NCI-H2171 treated with DMSO at 0.1 percent for 48 hours (cell line): ENCODE data around the gene NCAPD3.
"Not testable (repeated sequence)": the region's sequence is repeated elsewhere in the genome, so short reads cannot be mapped to it uniquely, and the experiment has no call there.

Experiments
- DNase-seq: peaks from one replicate; lab custom pipeline; 2025; lab: John Stamatoyannopoulos, UW

The NCAPD3 gene

GRCh38 chr11:134224710-134225664 lies 1.2 kb upstream of the NCAPD3 start:
- DNase-seq: peak; percentile 38

DNA sequence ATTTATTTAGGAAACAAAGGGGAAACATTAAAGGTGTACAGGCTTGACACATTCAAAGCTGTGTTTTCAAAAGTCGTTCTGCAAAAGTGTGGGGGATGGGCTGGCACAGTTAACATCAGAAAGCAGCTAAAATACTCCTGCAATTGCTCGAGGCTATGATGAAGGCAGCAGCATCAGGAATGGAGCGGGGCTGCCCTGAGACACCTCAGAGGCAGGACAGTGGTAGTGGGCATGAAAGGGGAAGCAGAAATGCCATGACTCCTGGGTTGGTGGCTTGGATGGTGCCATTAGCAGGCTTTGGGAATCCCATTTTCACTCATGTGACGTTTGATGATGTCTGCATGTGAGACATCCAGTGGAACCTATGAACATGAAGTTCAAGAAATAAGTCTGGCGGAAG lies 646 bp downstream of the NCAPD3 start:
- no peak for DNase-seq

GRCh38 chr11:134216816-134217215 lies 7.0 kb downstream of the NCAPD3 start:
- DNase-seq: no peak

DNA sequence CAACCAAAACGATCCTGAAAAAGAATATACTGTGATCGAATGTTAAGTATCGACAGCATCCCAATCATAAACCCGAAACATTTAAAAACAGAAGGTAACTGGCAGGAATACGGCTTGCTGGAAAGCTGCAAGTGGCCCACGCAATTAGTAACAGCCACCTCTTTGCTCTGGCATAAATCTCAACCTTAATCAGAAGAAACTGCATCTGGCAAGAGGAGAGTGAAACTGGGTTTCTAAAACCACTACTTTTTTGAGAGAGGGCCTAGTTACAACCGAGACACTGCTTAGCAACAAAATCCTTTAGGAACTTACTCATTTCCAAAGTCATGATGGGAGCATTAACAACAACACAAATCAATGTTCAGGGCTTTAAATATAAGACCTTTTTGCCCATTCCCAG lies 7.9 kb downstream of the NCAPD3 start:
- no peak for DNase-seq

GRCh38 chr11:134207538-134208239 lies 16.1 kb downstream of the NCAPD3 start:
- DNase-seq: no peak

DNA sequence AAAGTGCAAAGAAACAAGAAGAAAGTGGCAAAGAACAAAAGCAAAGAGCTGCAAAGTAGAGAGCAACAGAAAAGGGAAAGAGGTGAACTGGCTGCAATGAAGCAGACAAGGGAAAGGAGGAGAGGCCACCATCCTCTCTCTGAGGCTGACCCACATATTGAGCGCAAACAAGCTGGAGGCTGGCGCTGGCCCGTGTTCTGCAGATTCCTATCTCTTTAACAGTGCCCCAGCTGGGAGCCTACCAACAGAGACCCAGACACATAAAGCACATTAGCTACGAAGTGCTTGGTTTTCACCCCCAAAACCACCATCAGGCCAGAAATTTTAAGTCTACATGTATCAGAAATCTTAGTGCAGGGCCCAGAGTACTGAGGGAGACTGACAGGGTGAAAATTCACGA lies 17.6 kb downstream of the NCAPD3 start:
- no peak for DNase-seq

DNA sequence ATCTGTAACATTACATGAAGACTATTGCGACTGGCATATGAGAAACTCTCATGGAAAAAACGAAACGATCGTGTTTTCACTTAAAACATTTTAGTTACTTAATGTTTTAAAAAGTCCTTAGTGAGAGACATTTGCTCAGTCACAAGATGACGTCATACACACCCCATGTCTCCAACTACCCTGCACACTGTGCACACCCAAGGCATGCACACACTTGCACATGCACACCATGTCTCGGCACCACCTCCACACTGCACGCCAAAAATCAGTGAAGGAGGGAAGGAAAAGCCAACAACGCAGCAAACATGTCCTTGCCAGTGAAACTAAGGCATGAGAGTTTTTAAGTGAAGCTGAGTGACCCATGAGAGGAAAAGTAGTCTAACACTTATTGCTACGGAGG lies 18.0 kb downstream of the NCAPD3 start:
- DNase-seq: no peak

GRCh38 chr11:134202661-134203060 lies 21.1 kb downstream of the NCAPD3 start:
- DNase-seq: no peak

- DNase-seq: no peak
These were observed 23.1 kb downstream of the NCAPD3 start for GRCh38 chr11:134200688-134201087.

- no peak for DNase-seq
These were observed 24.2 kb downstream of the NCAPD3 start for GRCh38 chr11:134199531-134199930.

DNA sequence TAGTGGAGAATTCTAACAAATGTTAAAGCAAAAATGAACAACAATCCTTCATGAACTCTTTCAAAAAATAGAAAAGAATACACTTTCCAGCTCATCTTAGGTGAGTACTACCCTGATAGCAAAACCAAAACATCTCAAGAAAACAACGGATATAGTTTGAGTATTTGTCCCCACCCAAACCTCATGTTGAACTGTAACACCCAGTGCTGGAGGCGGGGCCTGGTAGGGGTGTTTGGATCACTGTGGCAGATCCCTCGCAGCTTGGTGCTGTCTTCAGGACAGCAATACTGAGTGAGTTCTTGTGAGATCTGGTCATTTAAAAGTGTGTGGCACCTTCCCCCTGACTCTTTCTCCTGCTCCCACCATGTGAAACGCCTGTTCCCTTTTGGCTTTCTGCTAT lies 27.0 kb downstream of the NCAPD3 start:
- no peak for DNase-seq

- DNase-seq: not testable (repeated sequence)
These were observed 35.7 kb downstream of the NCAPD3 start for GRCh38 chr11:134188092-134188491.

DNA sequence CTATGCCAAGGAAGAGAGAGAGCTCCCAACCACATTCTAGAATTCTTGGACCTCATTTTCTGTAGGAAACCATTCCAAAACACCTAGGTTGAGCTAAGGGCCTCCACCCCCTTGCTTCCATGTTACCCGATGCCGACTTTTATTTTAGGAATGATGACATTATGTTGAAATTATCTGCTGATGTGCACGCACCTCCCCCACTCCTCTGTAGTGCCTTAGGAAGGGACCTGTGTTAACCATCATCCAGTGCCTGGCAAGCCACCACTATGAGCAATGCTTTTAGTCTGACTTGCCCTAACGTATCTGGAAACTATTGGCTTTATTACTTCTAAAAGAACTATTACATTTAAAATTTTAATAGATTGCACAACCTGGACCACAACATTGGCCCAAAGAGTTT lies 42.1 kb downstream of the NCAPD3 start:
- DNase-seq: no peak

- no peak for DNase-seq
These were observed 45.6 kb downstream of the NCAPD3 start for GRCh38 chr11:134178032-134178674.

GRCh38 chr11:134176284-134176683 lies 47.5 kb downstream of the NCAPD3 start:
- DNase-seq: no peak

GRCh38 chr11:134173296-134173695 lies 50.5 kb downstream of the NCAPD3 start:
- no peak for DNase-seq

DNA sequence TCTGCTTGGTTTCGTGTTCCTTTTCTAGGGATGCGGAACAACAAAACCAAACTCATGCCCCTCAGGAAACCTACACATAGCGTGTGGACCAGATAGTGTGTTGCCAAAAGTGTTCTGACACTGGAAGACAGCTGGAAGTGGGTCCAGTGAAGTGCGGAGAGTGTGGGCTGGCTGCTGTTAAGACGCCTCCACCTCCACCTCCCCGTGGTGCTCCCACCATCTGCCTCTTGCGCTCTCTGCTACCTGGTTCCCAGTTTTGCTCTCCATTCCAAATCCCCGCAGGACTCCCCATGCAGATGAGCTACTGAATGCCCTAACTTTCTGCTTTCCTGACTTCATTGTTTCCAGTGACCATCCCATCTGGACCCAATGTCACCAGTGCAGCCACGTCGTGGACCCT lies 51.8 kb downstream of the NCAPD3 start:
- no peak for DNase-seq

GRCh38 chr11:134170919-134171281 lies 52.9 kb downstream of the NCAPD3 start:
- no peak for DNase-seq

DNA sequence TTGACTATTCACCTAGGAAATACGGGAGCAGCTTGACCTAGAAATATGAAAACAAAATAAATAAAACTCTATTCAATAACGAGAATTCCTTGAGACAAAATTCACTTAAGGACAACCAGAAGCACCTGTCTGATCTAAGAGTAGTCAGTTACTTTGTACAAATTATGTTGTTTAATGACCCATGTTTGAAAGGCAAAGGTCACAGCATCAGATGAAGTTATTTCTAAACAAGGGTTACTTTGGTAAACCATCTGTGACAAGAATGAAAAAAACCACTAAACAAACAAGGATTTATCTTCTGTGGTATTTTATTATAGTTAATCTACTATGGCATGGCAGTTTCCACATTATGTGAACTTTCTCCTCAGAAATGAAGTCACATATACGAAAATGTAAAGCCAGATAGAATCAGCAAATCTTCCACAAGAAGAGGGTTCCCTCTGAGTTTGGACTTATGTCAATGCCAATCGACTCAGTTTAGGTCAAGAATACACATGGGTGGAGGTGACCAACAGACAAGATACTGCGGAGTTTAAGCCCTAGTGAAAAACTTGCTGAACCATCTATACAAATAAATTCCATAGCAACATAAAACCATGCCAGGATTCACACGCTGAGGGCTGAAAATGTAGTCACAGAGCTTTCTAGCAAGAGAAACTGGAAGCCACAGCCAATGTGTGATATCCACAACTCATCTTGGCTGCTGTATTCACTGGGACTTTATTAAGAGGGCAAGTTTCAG lies 53.4 kb downstream of the NCAPD3 start:
- no peak for DNase-seq

- no peak for DNase-seq
These were observed 59.0 kb downstream of the NCAPD3 start for GRCh38 chr11:134164490-134165370.

GRCh38 chr11:134159652-134160051 lies 64.1 kb downstream of the NCAPD3 start:
- DNase-seq: no peak
